Measurements from ENCODE around the gene MYRF.
A peak's percentile ranks its signal among the peaks of the same experiment; 100 is the strongest.

GRCh38 chr11:61830237-61831105, 78.0 kb downstream of the MYRF start:
- TF ChIP-seq CTCF (IDR thresholded peaks at IDR 0.05) (peak in 1 of 6 experiments; percentile 9), POLR2A (IDR thresholded peaks at IDR 0.05) (no peak)

All from adrenal gland (tissue), 5 donors.